Calu3 (cell line): Measurements from ENCODE around the gene GPSM1. TPM values are rescaled to one million over a fixed set of nuclear protein-coding genes. Genes with fewer than 3 reads are reported as not detected.

ENCODE experiments used
- BruUV-seq: library from RNA; stranded (reverse); fragments of 400-500 nt; replicated peaks from 2 replicates; lab custom pipeline; 2021; lab: Mats Ljungman, UMichigan
- CTCF ChIA-PET: fragments of 300-600 bp; sonication (Branson Sonifier 250); formaldehyde crosslinking; loops from one replicate; lab custom pipeline; 2022; ENCODE audit warnings: antibody characterized with exemption; lab: Charles Lee
- DNase-seq: peaks from one replicate; pipeline ENCODE4 v3.0.0; 2022
- H3K27ac Mint-ChIP-seq: one replicate; pipeline ENCODE4 v1.8.0; 2022; ENCODE audit warnings: mixed read lengths; ENCODE audit not compliant: unreplicated experiment
- H3K27me3 Mint-ChIP-seq: one replicate; pipeline ENCODE4 v1.8.0; 2022; ENCODE audit warnings: mixed read lengths; ENCODE audit not compliant: unreplicated experiment
- H3K36me3 Mint-ChIP-seq: one replicate; pipeline ENCODE4 v1.8.0; 2022; ENCODE audit warnings: mild to moderate bottlenecking, moderate library complexity, mixed read lengths; ENCODE audit not compliant: insufficient read depth, unreplicated experiment
- H3K4me1 Mint-ChIP-seq: one replicate; pipeline ENCODE4 v1.8.0; 2022; ENCODE audit warnings: mild to moderate bottlenecking, low read depth, mixed read lengths; ENCODE audit not compliant: unreplicated experiment
- H3K4me3 Mint-ChIP-seq: one replicate; pipeline ENCODE4 v1.8.0; 2022; ENCODE audit warnings: mild to moderate bottlenecking, low read depth, moderate library complexity, mixed read lengths; ENCODE audit not compliant: unreplicated experiment
- H3K9me3 Mint-ChIP-seq: one replicate; pipeline ENCODE4 v1.8.0; 2022; ENCODE audit warnings: low read depth, mixed read lengths; ENCODE audit not compliant: unreplicated experiment
- intact Hi-C: fragments of 100-400 bp; cut with micrococcal nuclease; formaldehyde crosslinking; loops from one replicate; pipeline ENCODE4 v1.10.0; 2022; ENCODE audit not compliant: unreplicated experiment
- total RNA-seq: library from RNA; stranded (reverse); gene quantifications from 2 replicates; pipeline ENCODE4 v1.2.3, GENCODE V29; 2022
- TF ChIP-seq, protein P1 (sequence below): fragments of 200-600 bp; IDR thresholded peaks from one replicate; pipeline ENCODE4 v1.8.0; 2022; ENCODE audit warnings: antibody characterized with exemption; ENCODE audit not compliant: unreplicated experiment

The GPSM1 gene
- total RNA-seq, 1 experiment from 2014 or later: 3.9 TPM

GRCh38 chr9:136293476-136294077 is 33.8 kb upstream of the GPSM1 start:
- TF ChIP-seq, protein P1, sequence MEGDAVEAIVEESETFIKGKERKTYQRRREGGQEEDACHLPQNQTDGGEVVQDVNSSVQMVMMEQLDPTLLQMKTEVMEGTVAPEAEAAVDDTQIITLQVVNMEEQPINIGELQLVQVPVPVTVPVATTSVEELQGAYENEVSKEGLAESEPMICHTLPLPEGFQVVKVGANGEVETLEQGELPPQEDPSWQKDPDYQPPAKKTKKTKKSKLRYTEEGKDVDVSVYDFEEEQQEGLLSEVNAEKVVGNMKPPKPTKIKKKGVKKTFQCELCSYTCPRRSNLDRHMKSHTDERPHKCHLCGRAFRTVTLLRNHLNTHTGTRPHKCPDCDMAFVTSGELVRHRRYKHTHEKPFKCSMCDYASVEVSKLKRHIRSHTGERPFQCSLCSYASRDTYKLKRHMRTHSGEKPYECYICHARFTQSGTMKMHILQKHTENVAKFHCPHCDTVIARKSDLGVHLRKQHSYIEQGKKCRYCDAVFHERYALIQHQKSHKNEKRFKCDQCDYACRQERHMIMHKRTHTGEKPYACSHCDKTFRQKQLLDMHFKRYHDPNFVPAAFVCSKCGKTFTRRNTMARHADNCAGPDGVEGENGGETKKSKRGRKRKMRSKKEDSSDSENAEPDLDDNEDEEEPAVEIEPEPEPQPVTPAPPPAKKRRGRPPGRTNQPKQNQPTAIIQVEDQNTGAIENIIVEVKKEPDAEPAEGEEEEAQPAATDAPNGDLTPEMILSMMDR: no peak
- Mint-ChIP-seq H3K27me3 (no peaks in the 10 kb centered on the region), H3K4me1 (no peaks in the 10 kb centered on the region), H3K36me3 (no peaks in the 10 kb centered on the region), H3K9me3 (no peaks in the 10 kb centered on the region), H3K27ac (no peak overlapping the region), H3K4me3 (no peak overlapping the region)
- CTCF ChIA-PET: no interaction called here
- DNase-seq: no peak
- intact Hi-C loops: no loop called here
- no TSS peak for BruUV-seq

DNA sequence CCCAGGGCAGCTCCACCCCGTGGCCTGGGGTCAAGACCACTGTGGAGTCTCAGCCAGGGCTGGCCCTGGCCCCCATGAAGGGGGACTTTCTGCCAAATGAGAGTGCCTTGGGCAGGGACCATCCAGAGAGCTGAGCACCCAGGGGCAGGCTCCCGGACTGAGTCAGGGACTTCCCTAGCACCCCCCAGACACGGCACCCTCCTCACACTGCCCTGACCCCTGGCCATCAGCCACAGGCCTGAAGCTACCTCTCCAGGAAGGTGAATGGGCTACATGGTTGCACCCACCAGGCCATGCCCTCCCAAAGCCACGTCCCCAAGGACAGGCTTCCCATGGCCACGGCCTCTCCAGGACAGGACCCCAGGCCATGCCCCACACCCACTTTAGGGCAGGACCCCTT is 32.9 kb upstream of the GPSM1 start:
- Mint-ChIP-seq H3K27me3 (no peaks in the 10 kb centered on the region), H3K4me1 (no peaks in the 10 kb centered on the region), H3K27ac (no peak overlapping the region), H3K9me3 (no peaks in the 10 kb centered on the region), H3K4me3 (no peak overlapping the region), H3K36me3 (no peaks in the 10 kb centered on the region)
- TF ChIP-seq, protein P1: no peak
- CTCF ChIA-PET: no interaction called here
- intact Hi-C loops: no loop called here
- DNase-seq: no peak
- BruUV-seq: no TSS peak

- no peaks in the 10 kb centered on the region for H3K9me3 Mint-ChIP-seq
- CTCF ChIA-PET: no interaction called here
- intact Hi-C loops: no loop called here
- no peaks in the 10 kb centered on the region for H3K27me3 Mint-ChIP-seq
- DNase-seq: no peak
- no peaks in the 10 kb centered on the region for H3K36me3 Mint-ChIP-seq
- TF ChIP-seq, protein P1: no peak
- BruUV-seq: no TSS peak
- no peak overlapping the region for H3K4me3 Mint-ChIP-seq
- H3K27ac Mint-ChIP-seq: no peak overlapping the region
- H3K4me1 Mint-ChIP-seq: no peaks in the 10 kb centered on the region
Observed at GRCh38 chr9:136295055-136295454, 32.3 kb upstream of the GPSM1 start.

- TF ChIP-seq, protein P1: no peak
- Mint-ChIP-seq H3K9me3 (no peaks in the 10 kb centered on the region), H3K36me3 (no peaks in the 10 kb centered on the region), H3K4me1 (no peaks in the 10 kb centered on the region), H3K4me3 (no peak overlapping the region), H3K27ac (no peak overlapping the region), H3K27me3 (no peaks in the 10 kb centered on the region)
- intact Hi-C loops: no loop called here
- no peak for DNase-seq
- CTCF ChIA-PET: no interaction called here
- no TSS peak for BruUV-seq
Observed at GRCh38 chr9:136295542-136296433, 31.6 kb upstream of the GPSM1 start.
